BJ (cell line): Measurements from ENCODE around the gene JAKMIP1. TPM values are rescaled to one million over a fixed set of nuclear protein-coding genes. Genes with fewer than 3 reads are reported as not detected.

Source experiments
- CTCF ChIA-PET: fragments of 350-600 bp; formaldehyde crosslinking; extraction: SDS; loops from one replicate; lab custom pipeline; 2021; ENCODE audit warnings: antibody characterized with exemption, inconsistent platforms; lab: Yijun Ruan, JAX
- POLR2A ChIA-PET: fragments of 300-600 bp; sonication (Branson Sonifier 250); formaldehyde crosslinking; extraction: SDS; loops from one replicate; lab custom pipeline; 2021; ENCODE audit warnings: antibody characterized with exemption; lab: Charles Lee
- DNase-seq: peaks from one replicate; pipeline ENCODE4 v3.0.0-alpha.2; 2011; ENCODE audit warnings: low read depth
- H3K27me3 ChIP-seq: 2 replicates; pipeline ENCODE4 v1.6.0; 2011; ENCODE audit warnings: low read length; ENCODE audit not compliant: control insufficient read depth, insufficient read depth
- H3K36me3 ChIP-seq: 2 replicates; pipeline ENCODE4 v1.5.1; 2011; ENCODE audit warnings: low read length; ENCODE audit not compliant: control insufficient read depth, insufficient read depth
- H3K4me3 ChIP-seq: 2 replicates; pipeline ENCODE4 v1.5.1; 2011; ENCODE audit warnings: low read depth, mild to moderate bottlenecking, control low read depth, low read length
- polyA plus RNA-seq: library from polyadenylated mRNA; depleted of rRNA; stranded (reverse); fragments of >200 nt; gene quantifications from 2 replicates; pipeline ENCODE4 v1.2.3, GENCODE V29; 2011
- TF ChIP-seq, protein P1 (sequence below): IDR thresholded peaks from 2 replicates; pipeline ENCODE4 v1.5.1; 2011; ENCODE audit warnings: low read depth, mild to moderate bottlenecking, control low read depth, inconsistent platforms, low read length, moderate library complexity; ENCODE audit not compliant: insufficient read depth

The JAKMIP1 gene
- polyA plus RNA-seq, 1 experiment, result not detected

DNA sequence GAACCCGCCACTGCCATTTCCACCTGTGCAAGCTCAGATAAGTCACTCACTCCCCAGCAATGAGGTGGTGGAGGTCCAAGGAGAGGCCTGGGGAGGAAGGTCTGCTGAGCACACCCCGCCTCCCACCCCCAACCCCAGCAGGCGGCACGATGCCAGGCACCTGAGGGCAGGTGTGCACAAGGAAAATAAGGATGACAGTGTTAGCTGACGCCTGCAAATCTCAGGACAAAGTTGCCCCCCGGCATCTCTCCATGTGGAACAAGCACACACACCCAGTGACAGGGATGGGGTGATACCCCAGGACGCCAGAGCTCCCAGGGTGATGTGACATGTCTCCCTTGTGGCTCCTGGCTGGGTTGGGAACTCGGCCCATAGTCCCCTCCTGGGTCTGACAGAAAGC is 9.9 kb downstream of the JAKMIP1 start:
- DNase-seq, result no peak
- CTCF ChIA-PET, result no interaction called here
- Histone ChIP-seq H3K27me3 (peaks cover 2% of the 10 kb centered on the region; the same call in 1 of the 2 replicates), H3K36me3 (no peaks in the 10 kb centered on the region), H3K4me3 (no peak overlapping the region)
- TF ChIP-seq, protein P1, sequence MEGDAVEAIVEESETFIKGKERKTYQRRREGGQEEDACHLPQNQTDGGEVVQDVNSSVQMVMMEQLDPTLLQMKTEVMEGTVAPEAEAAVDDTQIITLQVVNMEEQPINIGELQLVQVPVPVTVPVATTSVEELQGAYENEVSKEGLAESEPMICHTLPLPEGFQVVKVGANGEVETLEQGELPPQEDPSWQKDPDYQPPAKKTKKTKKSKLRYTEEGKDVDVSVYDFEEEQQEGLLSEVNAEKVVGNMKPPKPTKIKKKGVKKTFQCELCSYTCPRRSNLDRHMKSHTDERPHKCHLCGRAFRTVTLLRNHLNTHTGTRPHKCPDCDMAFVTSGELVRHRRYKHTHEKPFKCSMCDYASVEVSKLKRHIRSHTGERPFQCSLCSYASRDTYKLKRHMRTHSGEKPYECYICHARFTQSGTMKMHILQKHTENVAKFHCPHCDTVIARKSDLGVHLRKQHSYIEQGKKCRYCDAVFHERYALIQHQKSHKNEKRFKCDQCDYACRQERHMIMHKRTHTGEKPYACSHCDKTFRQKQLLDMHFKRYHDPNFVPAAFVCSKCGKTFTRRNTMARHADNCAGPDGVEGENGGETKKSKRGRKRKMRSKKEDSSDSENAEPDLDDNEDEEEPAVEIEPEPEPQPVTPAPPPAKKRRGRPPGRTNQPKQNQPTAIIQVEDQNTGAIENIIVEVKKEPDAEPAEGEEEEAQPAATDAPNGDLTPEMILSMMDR, result no peak
- POLR2A ChIA-PET, result no interaction called here

DNA sequence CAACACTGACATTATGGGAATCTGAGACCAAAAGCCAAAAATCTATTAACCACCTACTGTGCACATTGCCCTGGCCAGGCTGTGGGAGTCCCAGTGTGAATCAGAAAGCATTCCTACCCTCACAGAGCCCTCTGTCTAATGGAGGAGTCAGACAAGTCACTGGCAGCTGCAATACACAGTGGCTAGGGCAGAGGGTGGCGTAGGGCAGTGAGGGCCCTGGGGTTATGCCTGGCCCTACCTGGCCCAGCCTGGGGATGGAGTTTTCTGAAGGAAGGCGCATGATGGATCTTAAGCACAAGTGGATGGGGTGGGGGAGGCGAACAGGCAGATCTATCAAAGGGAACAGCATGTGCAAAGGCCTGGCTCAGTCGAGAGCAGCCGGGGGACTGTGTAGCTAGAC is 10.8 kb downstream of the JAKMIP1 start:
- TF ChIP-seq, protein P1, result no peak
- POLR2A ChIA-PET, result no interaction called here
- no peak for DNase-seq
- CTCF ChIA-PET, result interaction anchor here (0.6 kb wide), 1 partner anchor 1219 kb away, joined by 3 read pairs; no protein-coding TSS in a partner anchor
- H3K36me3 ChIP-seq, result no peaks in the 10 kb centered on the region
- no peak overlapping the region for H3K4me3 ChIP-seq
- H3K27me3 ChIP-seq, result no peaks in the 10 kb centered on the region

DNA sequence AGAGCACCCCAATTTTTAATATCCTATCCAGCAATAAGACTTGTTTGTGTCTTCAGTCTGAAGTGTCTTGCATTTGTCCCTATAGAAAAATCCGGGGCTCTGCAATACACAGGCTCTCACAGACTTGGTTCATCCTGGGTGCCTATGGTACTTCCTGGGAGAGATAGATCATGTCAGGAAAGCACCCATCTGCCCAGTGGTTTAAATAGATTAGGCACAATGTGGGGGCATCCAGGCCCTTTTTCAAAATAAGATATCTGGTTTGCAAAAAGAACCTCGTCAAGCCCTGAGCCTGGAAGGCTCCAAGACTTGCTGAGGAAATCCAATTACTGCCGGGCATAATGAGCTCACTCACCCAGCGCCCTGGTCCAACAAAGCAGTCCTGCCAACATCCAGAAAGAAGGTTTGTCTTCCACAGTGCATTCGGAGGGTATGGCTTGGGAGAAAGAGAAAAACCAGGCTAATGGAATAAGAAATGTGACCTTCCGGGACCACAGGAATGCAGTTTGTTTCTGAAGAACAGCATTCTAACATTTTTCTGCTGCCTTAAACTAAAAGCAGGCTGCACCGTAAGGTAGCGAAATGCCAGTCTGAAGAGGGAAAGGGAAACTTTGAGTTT is 11.6 kb downstream of the JAKMIP1 start:
- CTCF ChIA-PET, result no interaction called here
- DNase-seq, result no peak
- H3K27me3 ChIP-seq, result no peaks in the 10 kb centered on the region
- TF ChIP-seq, protein P1, result no peak
- H3K36me3 ChIP-seq, result no peaks in the 10 kb centered on the region
- POLR2A ChIA-PET, result no interaction called here
- H3K4me3 ChIP-seq, result no peak overlapping the region

DNA sequence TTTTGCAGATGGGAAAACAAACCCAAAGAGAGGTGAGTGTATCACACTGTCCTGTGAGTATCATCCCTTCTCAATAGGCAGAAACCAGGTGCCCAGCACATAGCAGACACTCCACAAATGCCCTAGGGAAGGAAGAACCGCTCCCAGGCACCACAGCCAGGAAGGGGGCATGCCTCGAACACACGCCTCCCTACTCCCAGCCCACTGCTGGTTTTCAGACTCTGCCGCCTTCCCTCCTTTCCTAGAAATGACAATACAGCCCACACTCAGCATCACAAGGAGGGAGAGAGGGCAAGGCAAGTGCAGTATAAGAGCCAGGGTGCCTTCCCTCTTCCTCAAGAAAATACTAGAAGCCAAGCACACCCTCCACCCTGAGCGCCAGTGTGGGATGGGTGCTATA is 16.2 kb downstream of the JAKMIP1 start:
- CTCF ChIA-PET, result no interaction called here
- no peak for DNase-seq
- no peaks in the 10 kb centered on the region for H3K27me3 ChIP-seq
- no peak overlapping the region for H3K4me3 ChIP-seq
- TF ChIP-seq, protein P1, result no peak
- POLR2A ChIA-PET, result no interaction called here
- H3K36me3 ChIP-seq, result no peaks in the 10 kb centered on the region

DNA sequence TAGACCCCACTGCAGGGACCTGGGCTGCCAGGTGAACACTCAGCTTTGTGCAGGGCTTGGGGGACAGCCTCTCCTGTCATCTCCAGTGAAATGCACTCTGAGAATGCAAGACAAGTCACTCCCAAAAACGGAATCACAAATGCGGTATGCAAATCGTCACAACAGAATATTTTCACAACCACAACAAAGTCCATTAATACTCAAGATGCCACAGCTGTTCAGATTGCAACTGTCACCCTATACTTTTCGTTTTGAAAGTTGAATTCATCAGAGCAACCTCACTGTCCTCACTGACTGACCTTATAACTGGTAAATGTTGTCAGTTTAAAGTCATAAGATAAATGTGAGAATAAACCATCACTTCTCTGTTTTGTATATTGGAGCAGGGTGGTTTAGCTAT is 16.6 kb downstream of the JAKMIP1 start:
- ChIA-PET CTCF (no interaction called here), POLR2A (no interaction called here)
- Histone ChIP-seq H3K27me3 (no peaks in the 10 kb centered on the region), H3K4me3 (no peak overlapping the region), H3K36me3 (no peaks in the 10 kb centered on the region)
- no peak for DNase-seq
- TF ChIP-seq, protein P1, result no peak
